Astrocyte of the spinal cord (primary cell): ENCODE measurements around the gene SLC27A2.

Experiments
- DNase-seq: peaks from one replicate; pipeline ENCODE4 v3.0.0; 2011; ENCODE audit warnings: low read depth, low spot score
- H3K4me3 ChIP-seq: 2 replicates; pipeline ENCODE4 v1.5.1; 2011; ENCODE audit warnings: low read depth, mild to moderate bottlenecking, low read length, moderate library complexity
- in situ Hi-C: cut with HindIII; loops from 2 replicates; pipeline ENCODE4 v1.10.0; 2017; ENCODE audit warnings: low sequenced_read_pairs
- TF ChIP-seq, protein P1 (sequence below): IDR thresholded peaks from 2 replicates; pipeline ENCODE4 v1.5.1; 2012; ENCODE audit warnings: low read depth, mild to moderate bottlenecking, low read length, inconsistent platforms

The SLC27A2 gene

GRCh38 chr15:50267577-50267976 lies 85.6 kb downstream of the SLC27A2 start:
- no peak for DNase-seq
- TF ChIP-seq, protein P1, sequence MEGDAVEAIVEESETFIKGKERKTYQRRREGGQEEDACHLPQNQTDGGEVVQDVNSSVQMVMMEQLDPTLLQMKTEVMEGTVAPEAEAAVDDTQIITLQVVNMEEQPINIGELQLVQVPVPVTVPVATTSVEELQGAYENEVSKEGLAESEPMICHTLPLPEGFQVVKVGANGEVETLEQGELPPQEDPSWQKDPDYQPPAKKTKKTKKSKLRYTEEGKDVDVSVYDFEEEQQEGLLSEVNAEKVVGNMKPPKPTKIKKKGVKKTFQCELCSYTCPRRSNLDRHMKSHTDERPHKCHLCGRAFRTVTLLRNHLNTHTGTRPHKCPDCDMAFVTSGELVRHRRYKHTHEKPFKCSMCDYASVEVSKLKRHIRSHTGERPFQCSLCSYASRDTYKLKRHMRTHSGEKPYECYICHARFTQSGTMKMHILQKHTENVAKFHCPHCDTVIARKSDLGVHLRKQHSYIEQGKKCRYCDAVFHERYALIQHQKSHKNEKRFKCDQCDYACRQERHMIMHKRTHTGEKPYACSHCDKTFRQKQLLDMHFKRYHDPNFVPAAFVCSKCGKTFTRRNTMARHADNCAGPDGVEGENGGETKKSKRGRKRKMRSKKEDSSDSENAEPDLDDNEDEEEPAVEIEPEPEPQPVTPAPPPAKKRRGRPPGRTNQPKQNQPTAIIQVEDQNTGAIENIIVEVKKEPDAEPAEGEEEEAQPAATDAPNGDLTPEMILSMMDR, result no peak
- in situ Hi-C loops, result no loop called here
- no peak overlapping the region for H3K4me3 ChIP-seq

DNA sequence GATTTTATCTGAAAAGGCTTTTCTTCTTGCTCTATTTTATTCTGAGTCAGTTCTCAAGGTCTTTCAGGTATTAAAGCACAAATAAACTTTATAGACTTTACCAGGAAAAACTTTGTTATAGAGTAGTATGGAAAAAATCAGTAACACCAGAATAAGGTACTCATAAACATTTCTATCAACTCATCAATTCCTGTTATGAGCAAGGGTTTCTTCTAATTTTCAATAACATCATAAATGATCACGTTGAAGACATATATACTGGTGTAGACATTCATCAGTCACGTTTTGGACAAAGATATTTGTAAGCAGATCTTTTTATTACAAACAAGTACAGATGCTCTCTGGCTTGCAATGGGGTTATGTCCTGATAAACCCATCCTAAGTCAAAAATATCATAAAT lies 93.1 kb downstream of the SLC27A2 start:
- no peak overlapping the region for H3K4me3 ChIP-seq
- in situ Hi-C loops, result no loop called here
- TF ChIP-seq, protein P1, result no peak
- DNase-seq, result no peak

DNA sequence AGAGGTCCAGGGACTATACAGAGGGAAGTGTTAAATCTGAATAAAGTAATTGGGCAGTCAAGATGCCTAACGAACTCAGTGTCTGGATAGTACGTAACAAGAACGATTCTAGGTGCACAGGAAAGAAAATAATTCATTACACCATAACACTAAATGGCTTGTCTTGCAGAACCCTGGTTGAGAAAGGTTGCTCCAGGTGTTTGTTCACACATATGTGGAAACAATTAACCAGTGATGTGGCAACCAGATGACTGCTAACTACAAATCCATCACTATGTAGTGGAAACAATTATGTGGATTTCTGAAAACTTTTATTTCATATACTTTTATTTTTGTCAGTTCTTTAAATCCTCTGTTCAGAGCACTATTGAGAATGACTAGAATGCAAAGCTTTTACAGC lies 93.9 kb downstream of the SLC27A2 start:
- DNase-seq, result no peak
- in situ Hi-C loops, result no loop called here
- TF ChIP-seq, protein P1, result no peak

DNA sequence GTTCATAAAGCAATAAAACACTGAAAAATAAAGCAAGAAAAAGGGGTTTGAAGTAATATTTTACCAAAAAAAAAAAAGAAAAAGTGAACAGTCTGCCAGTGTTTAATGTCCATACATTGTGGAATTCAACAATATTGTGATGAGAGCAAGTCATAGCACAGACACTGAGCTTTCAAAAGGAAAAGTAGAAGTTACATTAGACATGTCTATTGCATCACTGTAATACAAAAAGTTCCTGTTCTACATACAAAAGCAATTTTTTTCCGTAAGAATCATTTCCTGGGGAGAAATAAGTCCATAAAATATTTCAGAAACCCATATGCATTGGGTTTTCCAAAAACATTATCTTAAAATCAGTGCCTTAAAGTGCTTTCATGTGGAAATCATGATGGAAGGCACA lies 95.4 kb downstream of the SLC27A2 start:
- in situ Hi-C loops, result no loop called here
- H3K4me3 ChIP-seq, result no peak overlapping the region
- no peak for DNase-seq
- TF ChIP-seq, protein P1, result no peak

More for the DNA sequence above, 93.9 kb downstream of the SLC27A2 start:
- no peak overlapping the region for H3K4me3 ChIP-seq

DNA sequence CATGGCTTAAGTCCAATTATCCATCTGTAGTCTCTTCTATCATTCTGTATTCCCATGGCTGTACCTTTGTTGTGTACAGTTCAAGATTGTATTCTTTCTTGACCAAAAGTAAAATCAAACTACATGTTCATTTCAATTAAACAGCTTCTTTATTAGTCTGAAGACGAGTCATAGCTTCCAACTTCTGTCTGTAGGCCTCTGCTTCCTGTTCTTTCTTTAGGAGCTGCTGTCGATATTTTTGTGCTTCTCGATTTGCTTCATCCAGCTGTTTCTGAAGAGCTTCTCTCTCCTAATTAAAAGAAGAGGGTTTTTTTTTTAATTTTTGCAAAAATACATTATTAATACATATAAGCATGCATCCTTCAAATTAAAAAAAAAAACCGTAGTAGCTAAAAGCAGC lies 96.5 kb downstream of the SLC27A2 start:
- H3K4me3 ChIP-seq, result no peak overlapping the region
- TF ChIP-seq, protein P1, result no peak
- DNase-seq, result no peak
- in situ Hi-C loops, result no loop called here

GRCh38 chr15:50280271-50280670 lies 98.3 kb downstream of the SLC27A2 start:
- TF ChIP-seq, protein P1, result no peak
- in situ Hi-C loops, result no loop called here
- peak; percentile 6 for DNase-seq
- no peak overlapping the region for H3K4me3 ChIP-seq

DNA sequence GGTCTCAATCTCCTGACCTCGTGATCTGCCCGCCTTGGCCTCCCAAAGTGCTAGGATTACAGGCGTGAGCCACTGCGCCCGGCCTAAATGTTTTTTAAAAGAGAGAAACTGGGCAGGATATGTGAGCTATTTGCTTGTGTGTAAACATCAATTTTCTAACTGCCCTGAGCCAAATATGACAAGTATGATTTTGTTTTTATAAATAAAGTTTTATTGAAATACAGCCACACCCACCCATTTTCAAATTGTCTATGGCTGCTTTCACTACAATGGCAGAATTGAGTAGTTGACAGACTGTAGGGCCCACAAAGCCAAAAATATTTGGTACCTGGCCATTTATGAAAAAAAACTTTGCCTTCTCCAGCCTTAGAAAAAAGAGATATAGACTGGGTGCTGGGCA lies 99.4 kb downstream of the SLC27A2 start:
- in situ Hi-C loops, result no loop called here
- TF ChIP-seq, protein P1, result no peak
- H3K4me3 ChIP-seq, result no peak overlapping the region
- DNase-seq, result no peak
